ENCODE data around the gene PAPOLB.

Gene PAPOLB

DNA sequence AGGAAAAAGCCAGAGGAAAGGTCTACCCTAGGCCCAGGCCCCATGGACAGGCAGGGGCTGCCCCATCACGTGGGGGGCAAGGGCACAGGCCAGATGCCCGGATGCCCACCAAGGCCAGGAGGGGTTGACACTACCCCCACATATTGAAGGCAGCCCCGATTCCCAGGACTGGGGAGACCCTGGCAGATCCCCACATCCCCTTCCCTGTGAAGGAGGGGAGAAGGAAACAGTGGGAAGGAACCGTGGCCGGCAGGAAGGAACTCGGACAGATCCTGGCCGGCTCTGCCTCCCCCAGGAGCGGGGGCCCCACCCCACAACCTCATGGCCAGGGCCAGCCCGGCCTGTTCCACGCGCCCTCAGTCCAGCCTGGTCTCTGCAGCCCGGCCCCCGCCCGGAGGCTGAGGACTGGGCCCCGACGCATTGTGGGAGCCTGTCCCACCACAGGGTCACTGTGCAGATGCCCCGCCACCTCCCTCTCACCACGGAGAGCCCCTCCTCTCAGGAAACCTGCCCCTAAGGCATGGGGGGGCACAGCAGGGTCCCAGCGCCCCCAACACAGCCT lies 41.3 kb downstream of the PAPOLB start:
- DNase-seq: no peak

DNA sequence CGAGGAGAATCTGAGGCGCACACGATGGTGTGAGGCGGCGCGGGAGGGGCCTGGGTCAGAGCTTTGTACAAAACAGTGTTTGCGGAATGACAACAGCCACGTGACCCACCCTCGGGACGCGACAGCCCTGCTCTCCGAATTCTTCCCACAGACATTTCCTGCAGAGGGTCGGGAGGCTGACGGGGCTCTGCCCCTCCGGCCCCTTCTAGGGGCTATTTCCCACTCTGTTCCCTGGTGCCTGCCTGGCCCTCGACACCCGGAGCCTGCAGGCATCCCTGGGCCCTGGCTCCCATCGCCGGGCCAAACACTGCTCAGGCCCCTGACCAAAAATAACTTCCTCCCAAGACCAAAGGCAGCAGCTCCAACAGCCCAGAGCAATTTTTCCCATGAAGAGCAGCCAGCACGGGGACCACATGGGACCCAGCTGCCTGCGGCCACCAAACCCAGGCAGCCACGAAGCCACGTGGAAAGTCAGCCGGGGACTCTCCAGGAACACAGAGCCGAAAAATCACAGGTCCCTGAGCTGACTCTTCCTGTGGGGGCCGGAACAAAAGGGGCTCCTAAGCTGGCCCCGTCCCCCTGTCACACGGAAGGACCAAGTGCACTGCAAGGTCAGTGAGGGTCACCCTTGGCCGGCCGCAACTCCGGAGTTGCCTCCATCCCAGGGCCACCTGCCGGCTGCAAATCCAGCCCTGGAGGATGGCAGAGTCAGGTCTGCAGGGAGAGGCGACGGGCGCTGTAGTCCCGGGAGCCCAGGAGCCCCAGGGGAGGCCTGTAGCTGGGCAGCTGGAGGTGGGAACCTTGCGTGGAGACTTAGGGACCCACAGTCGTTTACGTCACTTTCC lies 42.0 kb downstream of the PAPOLB start:
- no peak for DNase-seq

GRCh38 chr7:4818000-4818794 lies 43.6 kb downstream of the PAPOLB start:
- DNase-seq: no peak

- DNase-seq: no peak
Observed at GRCh38 chr7:4817178-4817901, 44.5 kb downstream of the PAPOLB start.

GRCh38 chr7:4816419-4817080 lies 45.3 kb downstream of the PAPOLB start:
- no peak for DNase-seq

DNA sequence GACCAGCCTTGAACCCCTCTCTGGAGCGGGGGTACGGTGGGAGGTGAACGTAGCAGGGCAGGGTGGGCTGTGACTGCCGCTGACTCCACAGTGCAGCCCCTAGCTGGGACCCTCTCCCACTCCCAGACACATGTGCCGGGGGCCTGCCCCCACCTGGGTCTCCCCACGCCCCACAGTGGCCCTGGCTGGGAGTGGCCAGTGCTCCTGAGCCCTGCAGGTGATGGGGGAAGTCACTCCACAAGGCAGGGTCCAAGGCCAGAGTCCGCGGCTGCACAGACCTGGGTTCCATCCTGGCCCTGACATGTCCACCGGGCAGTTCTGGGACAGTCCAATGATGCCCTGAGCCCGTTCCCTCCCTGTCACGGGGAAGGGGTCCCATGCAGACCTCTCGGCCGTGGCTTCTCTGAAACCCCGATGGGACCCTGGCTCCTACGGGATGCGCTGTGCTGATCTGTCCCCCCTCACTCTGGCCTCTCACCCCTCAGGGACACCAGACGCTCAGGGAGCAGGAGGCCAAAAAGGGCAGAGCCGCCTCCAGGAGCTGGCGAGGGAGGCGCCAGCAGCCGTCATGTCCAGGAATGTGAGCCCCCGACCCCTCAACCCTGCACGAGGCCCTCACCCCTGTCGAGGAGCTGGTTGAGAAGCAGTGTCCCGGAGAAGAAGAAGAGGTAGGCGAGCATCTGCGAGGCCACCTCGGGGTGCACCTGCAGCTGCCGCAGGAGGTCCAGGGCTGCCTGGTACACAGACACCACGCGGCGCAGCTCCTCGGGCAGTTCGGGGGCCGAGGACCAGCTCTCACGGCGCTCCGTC lies 46.0 kb downstream of the PAPOLB start:
- DNase-seq: no peak

DNA sequence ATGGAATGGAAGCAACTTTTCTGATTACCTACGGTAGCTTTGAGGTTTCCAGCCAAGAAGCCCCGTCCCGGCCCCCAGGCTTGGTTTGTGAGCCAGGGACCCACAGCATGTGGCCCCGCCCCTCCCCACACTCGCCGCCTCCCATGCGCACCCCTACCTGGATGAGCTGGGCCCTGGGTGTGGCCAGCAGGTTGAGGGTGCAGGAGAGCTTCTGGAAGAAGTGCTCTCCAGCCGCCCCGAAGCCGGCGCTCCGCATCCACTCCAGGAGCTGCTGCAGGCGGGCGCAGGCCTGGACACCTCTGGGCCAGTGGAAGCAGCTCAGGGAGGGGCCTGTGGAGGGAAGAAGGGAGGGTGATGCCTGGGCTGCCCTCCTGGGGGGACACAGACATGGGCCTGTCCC lies 46.7 kb downstream of the PAPOLB start:
- no peak for DNase-seq

DNA sequence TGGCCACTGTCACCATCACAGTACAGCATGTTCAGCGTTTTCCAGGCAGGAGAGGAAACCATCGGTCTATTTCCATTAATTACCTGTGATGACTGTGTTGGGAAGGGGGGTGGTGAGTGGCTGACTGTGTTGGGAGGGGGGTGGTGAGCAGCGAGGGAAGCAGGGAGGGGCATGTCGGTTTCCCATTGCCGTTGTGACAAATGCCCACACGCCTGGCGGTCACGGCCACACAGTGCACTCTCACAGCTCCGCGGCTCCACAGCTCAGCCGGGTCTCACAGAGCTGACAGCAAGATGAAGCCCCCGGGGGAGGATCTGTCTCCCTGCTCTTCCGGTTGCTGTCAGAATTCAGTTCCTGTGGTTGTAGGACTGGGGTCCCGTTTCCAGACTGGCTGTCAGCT lies 47.4 kb downstream of the PAPOLB start:
- DNase-seq: no peak

- DNase-seq: no peak
Observed at GRCh38 chr7:4809666-4810065, 52.2 kb downstream of the PAPOLB start.

DNA sequence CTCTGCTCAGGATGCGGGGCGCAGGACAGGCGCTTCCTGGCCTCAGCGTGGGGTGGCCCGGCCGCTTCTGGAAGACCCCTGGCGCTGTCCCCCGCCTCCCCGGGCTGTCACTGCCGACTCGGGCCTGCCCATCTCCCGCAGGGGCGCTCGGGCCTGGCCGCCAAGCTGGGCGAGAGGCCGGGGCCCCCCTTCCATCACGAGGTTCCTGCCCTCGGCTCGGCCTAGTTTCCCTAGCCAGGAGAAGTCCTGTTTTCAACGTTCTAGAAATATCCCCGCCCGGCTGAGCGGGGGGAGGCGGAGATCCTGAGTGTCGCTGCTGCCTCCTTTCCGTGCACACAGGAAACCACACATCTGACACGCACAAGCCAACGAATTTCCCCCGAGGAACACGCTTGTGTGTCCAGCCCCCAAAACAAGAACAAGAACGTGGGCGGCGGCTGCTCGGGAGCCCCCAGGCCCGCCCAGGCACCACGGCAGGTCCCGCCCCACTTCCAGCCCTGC lies 52.7 kb downstream of the PAPOLB start:
- DNase-seq: no peak

- no peak for DNase-seq
Observed at GRCh38 chr7:4808565-4808964, 53.3 kb downstream of the PAPOLB start.

GRCh38 chr7:4808026-4808425 lies 53.8 kb downstream of the PAPOLB start:
- DNase-seq: no peak
